HCT116 (cell line): ENCODE data around the gene SYT7. TPM values are rescaled to one million over a fixed set of nuclear protein-coding genes. Genes with fewer than 3 reads are reported as not detected.

ENCODE experiments used
- ATAC-seq: fragments of 200-7000 bp; cut with Tn5 transposase; 2 replicates; pipeline ENCODE4 v1.9.1; 2020; ENCODE audit warnings: mild to moderate bottlenecking, moderate library complexity
- BruUV-seq: library from RNA; stranded (reverse); fragments of 400-500 nt; replicated peaks from 2 replicates; lab custom pipeline; 2021; lab: Mats Ljungman, UMichigan
- CTCF ChIA-PET: fragments of 300-600 bp; sonication (Branson Sonifier 250); formaldehyde crosslinking; loops from one replicate; lab custom pipeline; 2021; ENCODE audit warnings: antibody characterized with exemption; lab: Charles Lee
- POLR2A ChIA-PET: fragments of 300-600, 350-600 bp; sonication (Branson Sonifier 250); formaldehyde crosslinking; loops from one replicate; lab custom pipeline; 2021; ENCODE audit warnings: antibody characterized with exemption; lab: Charles Lee
- RAD21 ChIA-PET, 2 experiments: fragments of 300-600 bp; sonication (Branson Sonifier 250); formaldehyde crosslinking; loops; one replicate each; lab custom pipeline; 2023; ENCODE audit warnings: low total read pairs in 2 of 2; ENCODE audit not compliant: uncharacterized antibody in 2 of 2, unreplicated experiment in 2 of 2, low non-redundant PET in 1 of 2; lab: Charles Lee
- DNase-seq: peaks from one replicate; pipeline ENCODE4 v3.0.0-alpha.2; 2010; ENCODE audit warnings: low read depth, low spot score
- H2AFZ ChIP-seq: fragments of 200-600 bp; shearing (Covaris generic), sonication (generic); 2 replicates; pipeline ENCODE4 v1.6.1; 2017; ENCODE audit warnings: low read depth, mixed run types, mixed read lengths, antibody characterized with exemption, low read length; ENCODE audit not compliant: poor library complexity, severe bottlenecking
- H3K27ac ChIP-seq: 2 replicates; pipeline ENCODE4 v1.5.1; 2012; ENCODE audit warnings: low read depth, low read length
- H3K27me3 ChIP-seq: fragments of 200-600 bp; sonication (generic); 2 replicates; pipeline ENCODE4 v1.6.1; 2016; ENCODE audit warnings: mixed run types, low read length, mixed read lengths; ENCODE audit not compliant: insufficient read depth
- H3K36me3 ChIP-seq, 2 experiments: fragments of 200-500 bp in 1 of 2; fragments of 200-600 bp in 1 of 2; sonication (Bioruptor generic) in 1 of 2; sonication (generic) in 1 of 2; 2 replicates each; pipeline versions ENCODE4 v1.5.1 to v1.6.1; 2014 to 2016; ENCODE audit warnings: low read length in 2 of 2, inconsistent platforms in 1 of 2, mixed read lengths in 1 of 2, mixed run types in 1 of 2; ENCODE audit not compliant: insufficient read depth in 2 of 2, control insufficient read depth in 1 of 2
- H3K4me1 ChIP-seq, 2 experiments: fragments of 200-600 bp in 1 of 2; sonication (generic) in 1 of 2; 2 replicates each; pipeline versions ENCODE4 v1.5.1 to v1.6.1; 2012 to 2017; ENCODE audit warnings: low read length in 2 of 2, inconsistent platforms in 1 of 2, mild to moderate bottlenecking in 1 of 2, mixed read lengths in 1 of 2, mixed run types in 1 of 2, moderate library complexity in 1 of 2; ENCODE audit not compliant: insufficient read depth in 2 of 2, control insufficient read depth in 1 of 2
- H3K4me2 ChIP-seq: fragments of 200-600 bp; sonication (generic); 2 replicates; pipeline ENCODE4 v1.6.1; 2017; ENCODE audit warnings: mixed run types, low read length, mixed read lengths
- H3K4me3 ChIP-seq, 2 experiments: fragments of 200-600 bp in 1 of 2; sonication (generic) in 1 of 2; replicated peaks in 1 of 2; 2 replicates each; pipeline ENCODE4 v1.5.1; 2011 to 2016; ENCODE audit warnings: low read length in 2 of 2, control low read depth in 1 of 2, low read depth in 1 of 2, mild to moderate bottlenecking in 1 of 2, mixed read lengths in 1 of 2, mixed run types in 1 of 2
- H3K79me2 ChIP-seq: fragments of 200-600 bp; sonication (generic); 2 replicates; pipeline ENCODE4 v1.6.1; 2017; ENCODE audit warnings: mild to moderate bottlenecking, mixed run types, low read length, moderate library complexity, mixed read lengths; ENCODE audit not compliant: insufficient read depth
- H3K9ac ChIP-seq: fragments of 200-600 bp; sonication (generic); 2 replicates; pipeline ENCODE4 v1.6.1; 2016; ENCODE audit warnings: low read length, mixed read lengths
- H3K9me2 ChIP-seq: fragments of 200-600 bp; sonication (generic), shearing (Covaris generic); 2 replicates; pipeline ENCODE4 v1.6.1; 2017; ENCODE audit warnings: mixed run types, mild to moderate bottlenecking, moderate library complexity; ENCODE audit not compliant: insufficient read depth
- H3K9me3 ChIP-seq, 2 experiments: fragments of 200-500 bp in 1 of 2; fragments of 200-600 bp in 1 of 2; sonication (Bioruptor generic) in 1 of 2; sonication (generic) in 1 of 2; 2 replicates each; pipeline ENCODE4 v1.6.1; 2014 to 2017; ENCODE audit warnings: low read length in 2 of 2, mixed read lengths in 2 of 2, inconsistent platforms in 1 of 2, low read depth in 1 of 2, mild to moderate bottlenecking in 1 of 2, mixed run types in 1 of 2, moderate library complexity in 1 of 2; ENCODE audit not compliant: control insufficient read depth in 1 of 2, insufficient read depth in 1 of 2
- H4K20me1 ChIP-seq: fragments of 200-600 bp; sonication (generic), shearing (Covaris generic); 2 replicates; pipeline ENCODE4 v1.6.1; 2017; ENCODE audit warnings: mixed run types, mild to moderate bottlenecking, moderate library complexity; ENCODE audit not compliant: insufficient read depth
- CEBPB ChIP-seq: IDR thresholded peaks from 2 replicates; pipeline ENCODE4 v1.6.1; 2012; ENCODE audit warnings: low read depth
- CTCF ChIP-seq, 3 experiments: fragments of 200-600 bp in 1 of 3; sonication (generic) in 1 of 3; IDR thresholded peaks in 2 of 3; conservative IDR thresholded peaks in 1 of 3; 2 replicates each; pipeline ENCODE4 v1.5.1; 2012 to 2017; ENCODE audit warnings: low read depth in 2 of 3, low read length in 2 of 3, antibody characterized with exemption in 1 of 3, borderline replicate concordance in 1 of 3, control low read depth in 1 of 3, mild to moderate bottlenecking in 1 of 3, mixed read lengths in 1 of 3, mixed run types in 1 of 3, moderate library complexity in 1 of 3; ENCODE audit not compliant: insufficient read depth in 1 of 3
- EGR1 ChIP-seq: IDR thresholded peaks from 2 replicates; pipeline ENCODE4 v1.6.1; 2012; ENCODE audit warnings: low read depth
- EZH2 ChIP-seq: fragments of 200-600 bp; sonication (generic); IDR thresholded peaks from 2 replicates; pipeline ENCODE4 v1.6.1; 2017; ENCODE audit warnings: antibody characterized with exemption, mixed run types
- JUND ChIP-seq: IDR thresholded peaks from 2 replicates; pipeline ENCODE4 v1.6.1; 2012
- POLR2A ChIP-seq: IDR thresholded peaks from 2 replicates; pipeline ENCODE4 v1.7.0; 2011; ENCODE audit warnings: borderline replicate concordance; ENCODE audit not compliant: insufficient read depth, insufficient read length; ENCODE audit errors: extremely low read depth
- POLR2AphosphoS5 ChIP-seq: IDR thresholded peaks from 2 replicates; pipeline ENCODE4 v1.6.1; 2011; ENCODE audit warnings: mild to moderate bottlenecking, low read depth, low read length, moderate library complexity
- RAD21 ChIP-seq: IDR thresholded peaks from 2 replicates; pipeline ENCODE4 v1.6.1; 2012; ENCODE audit warnings: low read depth, mild to moderate bottlenecking
- SRF ChIP-seq: IDR thresholded peaks from 2 replicates; pipeline ENCODE4 v1.6.1; 2012; ENCODE audit warnings: low read depth
- TCF7L2 ChIP-seq: IDR thresholded peaks from 2 replicates; pipeline ENCODE4 v1.7.0; 2011; ENCODE audit warnings: borderline replicate concordance, inconsistent platforms; ENCODE audit not compliant: insufficient read depth, insufficient read length; ENCODE audit errors: extremely low read depth
- YY1 ChIP-seq: IDR thresholded peaks from 2 replicates; pipeline ENCODE4 v1.6.1; 2011; ENCODE audit warnings: low read length, low read depth, moderate library complexity, mild to moderate bottlenecking; ENCODE audit not compliant: insufficient replicate concordance; ENCODE audit errors: extremely low read depth
- ZBTB33 ChIP-seq: IDR thresholded peaks from 2 replicates; pipeline ENCODE4 v1.6.1; 2011; ENCODE audit warnings: mild to moderate bottlenecking, low read length, moderate library complexity; ENCODE audit not compliant: insufficient replicate concordance; ENCODE audit errors: extremely low read depth
- ZFX ChIP-seq: fragments of 450-650 bp; IDR thresholded peaks from 2 replicates; pipeline ENCODE4 v1.6.1; 2017
- ZNF274 ChIP-seq: fragments of 200-500 bp; sonication (Bioruptor generic); IDR thresholded peaks from 2 replicates; pipeline ENCODE4 v1.6.1; 2014; ENCODE audit warnings: mild to moderate bottlenecking, low read depth, low read length, inconsistent platforms
- intact Hi-C: fragments of 100-400 bp; cut with micrococcal nuclease; formaldehyde crosslinking; loops from 2 replicates; pipeline ENCODE4 v1.10.0; 2022
- total RNA-seq: library from RNA; stranded (reverse); gene quantifications from one replicate; pipeline ENCODE4 v1.2.1, GENCODE V29; 2021; ENCODE audit not compliant: unreplicated experiment

Gene SYT7
- total RNA-seq, 1 experiment from 2014 or later = 27.4 TPM

- peak overlapping the region; percentile 88 for H3K4me2 ChIP-seq
- ATAC-seq = peak; percentile 83
- H2AFZ ChIP-seq = peak overlapping the region; percentile 7
- no peaks in the 10 kb centered on the region for H3K27me3 ChIP-seq
- no peaks in the 10 kb centered on the region for H4K20me1 ChIP-seq
- BruUV-seq = no TSS peak
- H3K4me3 ChIP-seq = peak overlapping the region; percentile 57 to 66
- no peaks in the 10 kb centered on the region for H3K79me2 ChIP-seq
- ChIA-PET CTCF (interaction anchor here (0.8 to 3.2 kb wide), 8 partner anchors 15 to 142 kb away, joined by 3 to 11 read pairs (median 4); no protein-coding TSS in a partner anchor), POLR2A (interaction anchor here (1.4 to 1.8 kb wide), 3 partner anchors 10 to 15 kb away, joined by 3 to 7 read pairs (median 5); no protein-coding TSS in a partner anchor), RAD21 (interaction anchor here in 1 of 2 experiments (1.4 kb wide), 1 partner anchor 40 kb away, joined by 3 read pairs; no protein-coding TSS in a partner anchor)
- peak overlapping the region; percentile 65 for H3K9ac ChIP-seq
- H3K27ac ChIP-seq = peak overlapping the region; percentile 67
- H3K4me1 ChIP-seq = peaks cover 30 to 44% of the 10 kb centered on the region in 2 experiments
- intact Hi-C loops = no loop called here
- DNase-seq = peak; percentile 46
- TF ChIP-seq RAD21 (no peak), TCF7L2 (no peak), SRF (no peak), POLR2AphosphoS5 (peak; percentile 70), CTCF (IDR thresholded peaks at IDR 0.05 in 2 of 3, conservative IDR thresholded peaks at IDR 0.05 in 1 of 3; ENCODE audit: borderline replicate concordance in 1 of 3, insufficient read depth in 1 of 3, low read depth in 2 of 3, low read length in 2 of 3) (peak in 2 of 3 experiments; percentile 50 to 52; a peak in 4 of 6 replicates), EZH2 (no peak), ZBTB33 (no peak), CEBPB (no peak), ZFX (0 out of 2 replicates have a peak, but pooled peaks have one; percentile 28), POLR2A (peak; percentile 13), EGR1 (no peak), YY1 (peak; percentile 7), ZNF274 (no peak), JUND (no peak)
- H3K36me3 ChIP-seq = no peaks in the 10 kb centered on the region
- H3K9me2 ChIP-seq = no peaks in the 10 kb centered on the region
- no peaks in the 10 kb centered on the region for H3K9me3 ChIP-seq
Measured at GRCh38 chr11:61587951-61588727, 7.3 kb upstream of the SYT7 start.
